ENCODE results near the gene MAST1.

DNA sequence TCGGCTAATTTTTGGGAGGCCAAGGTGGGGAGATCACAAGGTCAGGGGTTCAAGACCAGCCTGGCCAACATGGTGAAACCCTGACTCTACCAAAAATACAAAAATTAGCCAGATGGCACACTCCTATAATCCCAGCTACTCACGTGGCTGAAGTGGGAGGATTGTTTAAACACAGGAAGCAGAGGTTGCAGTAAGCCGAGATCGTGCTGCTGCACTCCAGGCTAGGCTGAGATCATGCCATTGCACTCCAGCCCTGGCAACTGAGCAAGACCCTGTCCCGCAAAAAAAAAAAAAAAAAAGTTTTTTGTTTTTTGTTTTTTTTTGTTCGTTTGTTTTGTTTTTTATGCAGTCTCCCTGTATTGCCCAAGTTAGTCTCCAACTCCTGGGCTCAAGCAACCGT lies 21.2 kb downstream of the MAST1 start:
- no peak for TF ChIP-seq POLR2A (IDR thresholded peaks at IDR 0.05)
- TF ChIP-seq, protein P1, sequence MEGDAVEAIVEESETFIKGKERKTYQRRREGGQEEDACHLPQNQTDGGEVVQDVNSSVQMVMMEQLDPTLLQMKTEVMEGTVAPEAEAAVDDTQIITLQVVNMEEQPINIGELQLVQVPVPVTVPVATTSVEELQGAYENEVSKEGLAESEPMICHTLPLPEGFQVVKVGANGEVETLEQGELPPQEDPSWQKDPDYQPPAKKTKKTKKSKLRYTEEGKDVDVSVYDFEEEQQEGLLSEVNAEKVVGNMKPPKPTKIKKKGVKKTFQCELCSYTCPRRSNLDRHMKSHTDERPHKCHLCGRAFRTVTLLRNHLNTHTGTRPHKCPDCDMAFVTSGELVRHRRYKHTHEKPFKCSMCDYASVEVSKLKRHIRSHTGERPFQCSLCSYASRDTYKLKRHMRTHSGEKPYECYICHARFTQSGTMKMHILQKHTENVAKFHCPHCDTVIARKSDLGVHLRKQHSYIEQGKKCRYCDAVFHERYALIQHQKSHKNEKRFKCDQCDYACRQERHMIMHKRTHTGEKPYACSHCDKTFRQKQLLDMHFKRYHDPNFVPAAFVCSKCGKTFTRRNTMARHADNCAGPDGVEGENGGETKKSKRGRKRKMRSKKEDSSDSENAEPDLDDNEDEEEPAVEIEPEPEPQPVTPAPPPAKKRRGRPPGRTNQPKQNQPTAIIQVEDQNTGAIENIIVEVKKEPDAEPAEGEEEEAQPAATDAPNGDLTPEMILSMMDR (IDR thresholded peaks at IDR 0.05 in 8 of 11, conservative IDR thresholded peaks at IDR 0.05 in 3 of 11): no peak

Measured in spleen (tissue), 7 donors.